HCT116 (cell line): ENCODE results near the gene TTC29. TPM values are rescaled to one million over a fixed set of nuclear protein-coding genes. Genes with fewer than 3 reads are reported as not detected.

Experiments used
- ATAC-seq: fragments of 200-7000 bp; cut with Tn5 transposase; 2 replicates; pipeline ENCODE4 v1.9.1; 2020; ENCODE audit warnings: mild to moderate bottlenecking, moderate library complexity
- BruUV-seq: library from RNA; stranded (reverse); fragments of 400-500 nt; replicated peaks from 2 replicates; lab custom pipeline; 2021; lab: Mats Ljungman, UMichigan
- CTCF ChIA-PET: fragments of 300-600 bp; sonication (Branson Sonifier 250); formaldehyde crosslinking; loops from one replicate; lab custom pipeline; 2021; ENCODE audit warnings: antibody characterized with exemption; lab: Charles Lee
- POLR2A ChIA-PET: fragments of 300-600, 350-600 bp; sonication (Branson Sonifier 250); formaldehyde crosslinking; loops from one replicate; lab custom pipeline; 2021; ENCODE audit warnings: antibody characterized with exemption; lab: Charles Lee
- RAD21 ChIA-PET, 2 experiments: fragments of 300-600 bp; sonication (Branson Sonifier 250); formaldehyde crosslinking; loops; one replicate each; lab custom pipeline; 2023; ENCODE audit warnings: low total read pairs in 2 of 2; ENCODE audit not compliant: uncharacterized antibody in 2 of 2, unreplicated experiment in 2 of 2, low non-redundant PET in 1 of 2; lab: Charles Lee
- DNase-seq: peaks from one replicate; pipeline ENCODE4 v3.0.0-alpha.2; 2010; ENCODE audit warnings: low read depth, low spot score
- H2AFZ ChIP-seq: fragments of 200-600 bp; shearing (Covaris generic), sonication (generic); 2 replicates; pipeline ENCODE4 v1.6.1; 2017; ENCODE audit warnings: low read depth, mixed run types, mixed read lengths, antibody characterized with exemption, low read length; ENCODE audit not compliant: poor library complexity, severe bottlenecking
- H3K27ac ChIP-seq: 2 replicates; pipeline ENCODE4 v1.5.1; 2012; ENCODE audit warnings: low read depth, low read length
- H3K27me3 ChIP-seq: fragments of 200-600 bp; sonication (generic); 2 replicates; pipeline ENCODE4 v1.6.1; 2016; ENCODE audit warnings: mixed run types, low read length, mixed read lengths; ENCODE audit not compliant: insufficient read depth
- H3K36me3 ChIP-seq, 2 experiments: fragments of 200-500 bp in 1 of 2; fragments of 200-600 bp in 1 of 2; sonication (Bioruptor generic) in 1 of 2; sonication (generic) in 1 of 2; 2 replicates each; pipeline versions ENCODE4 v1.5.1 to v1.6.1; 2014 to 2016; ENCODE audit warnings: low read length in 2 of 2, inconsistent platforms in 1 of 2, mixed read lengths in 1 of 2, mixed run types in 1 of 2; ENCODE audit not compliant: insufficient read depth in 2 of 2, control insufficient read depth in 1 of 2
- H3K4me1 ChIP-seq, 2 experiments: fragments of 200-600 bp in 1 of 2; sonication (generic) in 1 of 2; 2 replicates each; pipeline versions ENCODE4 v1.5.1 to v1.6.1; 2012 to 2017; ENCODE audit warnings: low read length in 2 of 2, inconsistent platforms in 1 of 2, mild to moderate bottlenecking in 1 of 2, mixed read lengths in 1 of 2, mixed run types in 1 of 2, moderate library complexity in 1 of 2; ENCODE audit not compliant: insufficient read depth in 2 of 2, control insufficient read depth in 1 of 2
- H3K4me2 ChIP-seq: fragments of 200-600 bp; sonication (generic); 2 replicates; pipeline ENCODE4 v1.6.1; 2017; ENCODE audit warnings: mixed run types, low read length, mixed read lengths
- H3K4me3 ChIP-seq, 2 experiments: fragments of 200-600 bp in 1 of 2; sonication (generic) in 1 of 2; replicated peaks in 1 of 2; 2 replicates each; pipeline ENCODE4 v1.5.1; 2011 to 2016; ENCODE audit warnings: low read length in 2 of 2, control low read depth in 1 of 2, low read depth in 1 of 2, mild to moderate bottlenecking in 1 of 2, mixed read lengths in 1 of 2, mixed run types in 1 of 2
- H3K79me2 ChIP-seq: fragments of 200-600 bp; sonication (generic); 2 replicates; pipeline ENCODE4 v1.6.1; 2017; ENCODE audit warnings: mild to moderate bottlenecking, mixed run types, low read length, moderate library complexity, mixed read lengths; ENCODE audit not compliant: insufficient read depth
- H3K9ac ChIP-seq: fragments of 200-600 bp; sonication (generic); 2 replicates; pipeline ENCODE4 v1.6.1; 2016; ENCODE audit warnings: low read length, mixed read lengths
- H3K9me2 ChIP-seq: fragments of 200-600 bp; sonication (generic), shearing (Covaris generic); 2 replicates; pipeline ENCODE4 v1.6.1; 2017; ENCODE audit warnings: mixed run types, mild to moderate bottlenecking, moderate library complexity; ENCODE audit not compliant: insufficient read depth
- H3K9me3 ChIP-seq, 2 experiments: fragments of 200-500 bp in 1 of 2; fragments of 200-600 bp in 1 of 2; sonication (Bioruptor generic) in 1 of 2; sonication (generic) in 1 of 2; 2 replicates each; pipeline ENCODE4 v1.6.1; 2014 to 2017; ENCODE audit warnings: low read length in 2 of 2, mixed read lengths in 2 of 2, inconsistent platforms in 1 of 2, low read depth in 1 of 2, mild to moderate bottlenecking in 1 of 2, mixed run types in 1 of 2, moderate library complexity in 1 of 2; ENCODE audit not compliant: control insufficient read depth in 1 of 2, insufficient read depth in 1 of 2
- H4K20me1 ChIP-seq: fragments of 200-600 bp; sonication (generic), shearing (Covaris generic); 2 replicates; pipeline ENCODE4 v1.6.1; 2017; ENCODE audit warnings: mixed run types, mild to moderate bottlenecking, moderate library complexity; ENCODE audit not compliant: insufficient read depth
- ATF3 ChIP-seq: IDR thresholded peaks from 2 replicates; pipeline ENCODE4 v1.6.1; 2012
- CTCF ChIP-seq, 3 experiments: fragments of 200-600 bp in 1 of 3; sonication (generic) in 1 of 3; IDR thresholded peaks in 2 of 3; conservative IDR thresholded peaks in 1 of 3; 2 replicates each; pipeline ENCODE4 v1.5.1; 2012 to 2017; ENCODE audit warnings: low read depth in 2 of 3, low read length in 2 of 3, antibody characterized with exemption in 1 of 3, borderline replicate concordance in 1 of 3, control low read depth in 1 of 3, mild to moderate bottlenecking in 1 of 3, mixed read lengths in 1 of 3, mixed run types in 1 of 3, moderate library complexity in 1 of 3; ENCODE audit not compliant: insufficient read depth in 1 of 3
- EGR1 ChIP-seq: IDR thresholded peaks from 2 replicates; pipeline ENCODE4 v1.6.1; 2012; ENCODE audit warnings: low read depth
- ELF1 ChIP-seq: IDR thresholded peaks from 2 replicates; pipeline ENCODE4 v1.6.1; 2012; ENCODE audit warnings: low read depth, borderline replicate concordance
- EZH2 ChIP-seq: fragments of 200-600 bp; sonication (generic); IDR thresholded peaks from 2 replicates; pipeline ENCODE4 v1.6.1; 2017; ENCODE audit warnings: antibody characterized with exemption, mixed run types
- EZH2phosphoT487 ChIP-seq: fragments of 200-600 bp; IDR thresholded peaks from 2 replicates; pipeline ENCODE4 v1.6.1; 2018; ENCODE audit warnings: antibody characterized with exemption, borderline replicate concordance
- JUND ChIP-seq: IDR thresholded peaks from 2 replicates; pipeline ENCODE4 v1.6.1; 2012
- POLR2AphosphoS5 ChIP-seq: IDR thresholded peaks from 2 replicates; pipeline ENCODE4 v1.6.1; 2011; ENCODE audit warnings: mild to moderate bottlenecking, low read depth, low read length, moderate library complexity
- RAD21 ChIP-seq: IDR thresholded peaks from 2 replicates; pipeline ENCODE4 v1.6.1; 2012; ENCODE audit warnings: low read depth, mild to moderate bottlenecking
- REST ChIP-seq: IDR thresholded peaks from 2 replicates; pipeline ENCODE4 v1.6.1; 2012; ENCODE audit warnings: low read depth
- SIN3A ChIP-seq: IDR thresholded peaks from 2 replicates; pipeline ENCODE4 v1.6.1; 2012; ENCODE audit warnings: low read depth
- SP1 ChIP-seq: IDR thresholded peaks from 2 replicates; pipeline ENCODE4 v1.6.1; 2012; ENCODE audit warnings: low read depth
- TCF7L2 ChIP-seq: IDR thresholded peaks from 2 replicates; pipeline ENCODE4 v1.7.0; 2011; ENCODE audit warnings: borderline replicate concordance, inconsistent platforms; ENCODE audit not compliant: insufficient read depth, insufficient read length; ENCODE audit errors: extremely low read depth
- ZBTB33 ChIP-seq: IDR thresholded peaks from 2 replicates; pipeline ENCODE4 v1.6.1; 2011; ENCODE audit warnings: mild to moderate bottlenecking, low read length, moderate library complexity; ENCODE audit not compliant: insufficient replicate concordance; ENCODE audit errors: extremely low read depth
- ZNF274 ChIP-seq: fragments of 200-500 bp; sonication (Bioruptor generic); IDR thresholded peaks from 2 replicates; pipeline ENCODE4 v1.6.1; 2014; ENCODE audit warnings: mild to moderate bottlenecking, low read depth, low read length, inconsistent platforms
- intact Hi-C: fragments of 100-400 bp; cut with micrococcal nuclease; formaldehyde crosslinking; loops from 2 replicates; pipeline ENCODE4 v1.10.0; 2022
- total RNA-seq: library from RNA; stranded (reverse); gene quantifications from one replicate; pipeline ENCODE4 v1.2.1, GENCODE V29; 2021; ENCODE audit not compliant: unreplicated experiment

Gene TTC29
- total RNA-seq, 1 experiment from 2014 or later = not detected

- no TSS peak for BruUV-seq
- Histone ChIP-seq H2AFZ (no peak overlapping the region), H3K9me3 (no peaks in the 10 kb centered on the region), H3K4me1 (no peaks in the 10 kb centered on the region), H3K9me2 (no peaks in the 10 kb centered on the region), H3K27me3 (peaks cover 20% of the 10 kb centered on the region), H3K36me3 (no peaks in the 10 kb centered on the region), H3K27ac (no peak overlapping the region), H3K79me2 (no peaks in the 10 kb centered on the region), H4K20me1 (no peaks in the 10 kb centered on the region; the same call in 1 of the 2 replicates), H3K4me2 (no peak overlapping the region), H3K9ac (no peak overlapping the region), H3K4me3 (no peak overlapping the region)
- ChIA-PET RAD21 (no interaction called here), POLR2A (no interaction called here), CTCF (no interaction called here)
- TF ChIP-seq CTCF (IDR thresholded peaks at IDR 0.05 in 2 of 3, conservative IDR thresholded peaks at IDR 0.05 in 1 of 3; ENCODE audit: borderline replicate concordance in 1 of 3, insufficient read depth in 1 of 3, low read depth in 2 of 3, low read length in 2 of 3) (no peak), ZNF274 (no peak), RAD21 (no peak), ZBTB33 (no peak), EZH2 (no peak), POLR2AphosphoS5 (no peak), ATF3 (no peak), ELF1 (no peak), SP1 (no peak), TCF7L2 (no peak), EGR1 (no peak), SIN3A (no peak), REST (no peak), JUND (no peak), EZH2phosphoT487 (no peak)
- no peak for ATAC-seq
- intact Hi-C loops = no loop called here
- no peak for DNase-seq
Observed at GRCh38 chr4:146776691-146777090, 169.0 kb downstream of the TTC29 start.
